MM.1S (cell line): ENCODE data around the gene KIF3C.

Experiments used
- EZH2 ChIP-seq: fragments of 300-600 bp; sonication (generic); optimal IDR thresholded peaks from 2 replicates; pipeline ENCODE3; 2017; ENCODE audit warnings: low read depth, mild to moderate bottlenecking, antibody characterized with exemption, low read length, mixed read lengths
- EZH2phosphoT487 ChIP-seq: fragments of 300-600 bp; sonication (generic); IDR thresholded peaks from 2 replicates; pipeline ENCODE4 v1.6.1; 2018; ENCODE audit warnings: antibody characterized with exemption, low read length
- TF ChIP-seq, protein P1 (sequence below): fragments of 300-600 bp; sonication (generic); IDR thresholded peaks from 2 replicates; pipeline ENCODE4 v1.5.1; 2016; ENCODE audit warnings: antibody characterized with exemption, low read length, mixed read lengths

DNA sequence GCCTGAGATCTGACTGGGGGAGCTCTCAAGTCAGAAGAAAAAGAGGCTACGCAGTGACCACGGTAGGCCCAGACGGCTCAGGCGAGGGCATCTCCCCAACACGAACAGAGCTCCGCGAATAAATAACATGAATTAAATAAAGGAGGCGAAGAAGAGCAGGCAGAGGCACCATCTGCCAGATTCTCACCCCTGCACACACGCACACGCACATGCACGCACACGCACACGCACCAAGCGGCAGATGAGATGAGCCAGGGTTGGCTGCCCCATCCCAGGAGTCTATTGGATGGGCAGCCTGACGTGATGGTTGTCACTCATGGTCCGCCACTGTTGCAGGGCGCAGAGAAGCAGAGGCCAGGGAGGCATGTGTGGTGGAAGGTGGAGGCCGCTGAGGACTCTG, 53.6 kb downstream of the KIF3C start:
- TF ChIP-seq, protein P1, sequence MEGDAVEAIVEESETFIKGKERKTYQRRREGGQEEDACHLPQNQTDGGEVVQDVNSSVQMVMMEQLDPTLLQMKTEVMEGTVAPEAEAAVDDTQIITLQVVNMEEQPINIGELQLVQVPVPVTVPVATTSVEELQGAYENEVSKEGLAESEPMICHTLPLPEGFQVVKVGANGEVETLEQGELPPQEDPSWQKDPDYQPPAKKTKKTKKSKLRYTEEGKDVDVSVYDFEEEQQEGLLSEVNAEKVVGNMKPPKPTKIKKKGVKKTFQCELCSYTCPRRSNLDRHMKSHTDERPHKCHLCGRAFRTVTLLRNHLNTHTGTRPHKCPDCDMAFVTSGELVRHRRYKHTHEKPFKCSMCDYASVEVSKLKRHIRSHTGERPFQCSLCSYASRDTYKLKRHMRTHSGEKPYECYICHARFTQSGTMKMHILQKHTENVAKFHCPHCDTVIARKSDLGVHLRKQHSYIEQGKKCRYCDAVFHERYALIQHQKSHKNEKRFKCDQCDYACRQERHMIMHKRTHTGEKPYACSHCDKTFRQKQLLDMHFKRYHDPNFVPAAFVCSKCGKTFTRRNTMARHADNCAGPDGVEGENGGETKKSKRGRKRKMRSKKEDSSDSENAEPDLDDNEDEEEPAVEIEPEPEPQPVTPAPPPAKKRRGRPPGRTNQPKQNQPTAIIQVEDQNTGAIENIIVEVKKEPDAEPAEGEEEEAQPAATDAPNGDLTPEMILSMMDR, result no peak
- TF ChIP-seq EZH2 (no peak), EZH2phosphoT487 (no peak)
